Measurements from ENCODE around the gene MAP3K2. TPM values are rescaled to one million over a fixed set of nuclear protein-coding genes. Genes with fewer than 3 reads are reported as not detected.

Gene MAP3K2
- total RNA-seq, 1 donor from 2014 or later: 36.6 TPM

GRCh38 chr2:127275789-127276188, 112.0 kb downstream of the MAP3K2 start:
- Histone ChIP-seq H3K27ac (no peak overlapping the region), H3K4me3 (no peak overlapping the region), H3K27me3 (no peaks in the 10 kb centered on the region), H3K4me1 (no peaks in the 10 kb centered on the region), H3K9me3 (no peaks in the 10 kb centered on the region), H3K36me3 (peaks cover 11 to 78% of the 10 kb centered on the region in 2 donors)
- intact Hi-C loops (cut with DNase I): no loop called here
- TF ChIP-seq POLR2AphosphoS5 (IDR thresholded peaks at IDR 0.05; ENCODE audit: insufficient read depth in 1 of 2, low read depth in 1 of 2) (no peak), POLR2A (IDR thresholded peaks at IDR 0.05) (no peak)
- TF ChIP-seq, protein P1, sequence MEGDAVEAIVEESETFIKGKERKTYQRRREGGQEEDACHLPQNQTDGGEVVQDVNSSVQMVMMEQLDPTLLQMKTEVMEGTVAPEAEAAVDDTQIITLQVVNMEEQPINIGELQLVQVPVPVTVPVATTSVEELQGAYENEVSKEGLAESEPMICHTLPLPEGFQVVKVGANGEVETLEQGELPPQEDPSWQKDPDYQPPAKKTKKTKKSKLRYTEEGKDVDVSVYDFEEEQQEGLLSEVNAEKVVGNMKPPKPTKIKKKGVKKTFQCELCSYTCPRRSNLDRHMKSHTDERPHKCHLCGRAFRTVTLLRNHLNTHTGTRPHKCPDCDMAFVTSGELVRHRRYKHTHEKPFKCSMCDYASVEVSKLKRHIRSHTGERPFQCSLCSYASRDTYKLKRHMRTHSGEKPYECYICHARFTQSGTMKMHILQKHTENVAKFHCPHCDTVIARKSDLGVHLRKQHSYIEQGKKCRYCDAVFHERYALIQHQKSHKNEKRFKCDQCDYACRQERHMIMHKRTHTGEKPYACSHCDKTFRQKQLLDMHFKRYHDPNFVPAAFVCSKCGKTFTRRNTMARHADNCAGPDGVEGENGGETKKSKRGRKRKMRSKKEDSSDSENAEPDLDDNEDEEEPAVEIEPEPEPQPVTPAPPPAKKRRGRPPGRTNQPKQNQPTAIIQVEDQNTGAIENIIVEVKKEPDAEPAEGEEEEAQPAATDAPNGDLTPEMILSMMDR (IDR thresholded peaks at IDR 0.05): no peak
- no peak for DNase-seq (ENCODE audit: extremely low spot score in 2 of 2)

- H3K36me3 ChIP-seq: peaks cover 11 to 82% of the 10 kb centered on the region in 2 donors
- H3K27ac ChIP-seq: no peak overlapping the region
- no peaks in the 10 kb centered on the region for H3K4me1 ChIP-seq
- TF ChIP-seq, protein P1 (IDR thresholded peaks at IDR 0.05): no peak
- TF ChIP-seq POLR2A (IDR thresholded peaks at IDR 0.05) (no peak), POLR2AphosphoS5 (IDR thresholded peaks at IDR 0.05; ENCODE audit: insufficient read depth in 1 of 2, low read depth in 1 of 2) (no peak)
- H3K9me3 ChIP-seq: no peaks in the 10 kb centered on the region
- H3K4me3 ChIP-seq: no peak overlapping the region
- DNase-seq (ENCODE audit: extremely low spot score in 2 of 2): no peak
- intact Hi-C loops (cut with DNase I): no loop called here
- H3K27me3 ChIP-seq: no peaks in the 10 kb centered on the region
Observed at GRCh38 chr2:127275356-127275755, 112.4 kb downstream of the MAP3K2 start.

GRCh38 chr2:127270663-127271062, 117.1 kb downstream of the MAP3K2 start:
- no peaks in the 10 kb centered on the region for H3K9me3 ChIP-seq
- H3K27me3 ChIP-seq: no peaks in the 10 kb centered on the region
- H3K4me3 ChIP-seq: no peak overlapping the region
- H3K36me3 ChIP-seq: peaks cover 8 to 75% of the 10 kb centered on the region in 2 donors
- intact Hi-C loops (cut with DNase I): no loop called here
- no peak overlapping the region for H3K27ac ChIP-seq
- no peak for DNase-seq (ENCODE audit: extremely low spot score in 2 of 2)
- H3K4me1 ChIP-seq: no peaks in the 10 kb centered on the region
- TF ChIP-seq POLR2AphosphoS5 (IDR thresholded peaks at IDR 0.05; ENCODE audit: insufficient read depth in 1 of 2, low read depth in 1 of 2) (no peak), POLR2A (IDR thresholded peaks at IDR 0.05) (no peak)
- TF ChIP-seq, protein P1 (IDR thresholded peaks at IDR 0.05): no peak

GRCh38 chr2:127261804-127262406, 125.9 kb downstream of the MAP3K2 start:
- Histone ChIP-seq H3K4me3 (no peak overlapping the region), H3K27me3 (no peaks in the 10 kb centered on the region), H3K36me3 (peaks cover 2 to 40% of the 10 kb centered on the region in 2 donors), H3K27ac (no peak overlapping the region), H3K4me1 (no peaks in the 10 kb centered on the region), H3K9me3 (no peaks in the 10 kb centered on the region)
- intact Hi-C loops (cut with DNase I): no loop called here
- TF ChIP-seq POLR2AphosphoS5 (IDR thresholded peaks at IDR 0.05; ENCODE audit: insufficient read depth in 1 of 2, low read depth in 1 of 2): no peak
- TF ChIP-seq, protein P1 (IDR thresholded peaks at IDR 0.05): no peak
- TF ChIP-seq POLR2A (IDR thresholded peaks at IDR 0.05): no peak
- DNase-seq (ENCODE audit: extremely low spot score in 2 of 2): no peak

DNA sequence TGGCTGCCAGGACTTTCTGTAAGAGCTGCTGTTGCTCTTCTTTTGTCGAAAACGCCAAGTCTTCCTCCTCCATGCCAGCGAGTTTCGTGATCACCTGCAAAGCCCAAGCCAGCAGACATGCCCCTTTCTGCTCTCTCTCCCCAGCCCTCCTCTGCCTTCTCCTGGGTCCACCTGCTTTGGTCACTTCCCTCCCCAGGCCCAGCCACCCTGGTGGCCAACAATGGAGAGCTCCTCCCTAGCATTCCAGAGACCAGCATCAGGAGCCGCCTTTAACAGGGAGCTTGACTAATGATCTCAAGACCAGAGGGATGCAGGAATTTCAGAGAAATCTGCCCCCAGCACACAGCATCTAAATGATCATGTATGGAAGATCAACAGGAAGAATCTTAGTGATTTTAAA, 128.4 kb downstream of the MAP3K2 start:
- no peaks in the 10 kb centered on the region for H3K27me3 ChIP-seq
- peaks cover 2 to 43% of the 10 kb centered on the region in 2 donors for H3K36me3 ChIP-seq
- no peak overlapping the region for H3K27ac ChIP-seq
- H3K9me3 ChIP-seq: no peaks in the 10 kb centered on the region
- intact Hi-C loops (cut with DNase I): no loop called here
- peak in 1 of 2 donors; percentile 74 for DNase-seq (ENCODE audit: extremely low spot score in 2 of 2)
- no peaks in the 10 kb centered on the region for H3K4me1 ChIP-seq
- H3K4me3 ChIP-seq: no peak overlapping the region
- TF ChIP-seq POLR2A (IDR thresholded peaks at IDR 0.05) (no peak), POLR2AphosphoS5 (IDR thresholded peaks at IDR 0.05; ENCODE audit: insufficient read depth in 1 of 2, low read depth in 1 of 2) (no peak)
- TF ChIP-seq, protein P1 (IDR thresholded peaks at IDR 0.05): no peak
